ENCODE results near the gene RRP15.

The RRP15 gene

DNA sequence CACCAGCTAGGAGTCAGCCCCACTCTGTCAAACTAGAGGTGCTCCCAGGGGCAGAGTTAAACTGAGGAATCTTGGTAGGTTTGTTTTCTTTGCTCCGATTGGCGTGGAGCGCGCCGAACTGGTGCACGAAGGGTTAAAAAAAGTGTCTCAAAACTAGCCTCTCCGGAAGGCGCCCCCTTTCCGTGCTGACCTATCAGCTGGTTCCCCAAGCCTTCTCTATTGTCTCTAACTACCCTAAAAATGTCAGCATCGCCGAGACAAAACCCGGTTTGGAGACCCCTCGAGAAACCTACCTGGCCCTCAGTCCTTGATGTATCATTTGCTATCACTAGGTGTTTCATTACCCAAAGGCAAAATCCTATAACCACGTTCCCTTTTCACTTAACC, 62.2 kb downstream of the RRP15 start:
- TF ChIP-seq, protein P1, sequence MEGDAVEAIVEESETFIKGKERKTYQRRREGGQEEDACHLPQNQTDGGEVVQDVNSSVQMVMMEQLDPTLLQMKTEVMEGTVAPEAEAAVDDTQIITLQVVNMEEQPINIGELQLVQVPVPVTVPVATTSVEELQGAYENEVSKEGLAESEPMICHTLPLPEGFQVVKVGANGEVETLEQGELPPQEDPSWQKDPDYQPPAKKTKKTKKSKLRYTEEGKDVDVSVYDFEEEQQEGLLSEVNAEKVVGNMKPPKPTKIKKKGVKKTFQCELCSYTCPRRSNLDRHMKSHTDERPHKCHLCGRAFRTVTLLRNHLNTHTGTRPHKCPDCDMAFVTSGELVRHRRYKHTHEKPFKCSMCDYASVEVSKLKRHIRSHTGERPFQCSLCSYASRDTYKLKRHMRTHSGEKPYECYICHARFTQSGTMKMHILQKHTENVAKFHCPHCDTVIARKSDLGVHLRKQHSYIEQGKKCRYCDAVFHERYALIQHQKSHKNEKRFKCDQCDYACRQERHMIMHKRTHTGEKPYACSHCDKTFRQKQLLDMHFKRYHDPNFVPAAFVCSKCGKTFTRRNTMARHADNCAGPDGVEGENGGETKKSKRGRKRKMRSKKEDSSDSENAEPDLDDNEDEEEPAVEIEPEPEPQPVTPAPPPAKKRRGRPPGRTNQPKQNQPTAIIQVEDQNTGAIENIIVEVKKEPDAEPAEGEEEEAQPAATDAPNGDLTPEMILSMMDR (IDR thresholded peaks at IDR 0.05; ENCODE audit: extremely low read depth, missing control alignments), result no peak
- DNase-seq (ENCODE audit: low spot score), result no peak

DNA sequence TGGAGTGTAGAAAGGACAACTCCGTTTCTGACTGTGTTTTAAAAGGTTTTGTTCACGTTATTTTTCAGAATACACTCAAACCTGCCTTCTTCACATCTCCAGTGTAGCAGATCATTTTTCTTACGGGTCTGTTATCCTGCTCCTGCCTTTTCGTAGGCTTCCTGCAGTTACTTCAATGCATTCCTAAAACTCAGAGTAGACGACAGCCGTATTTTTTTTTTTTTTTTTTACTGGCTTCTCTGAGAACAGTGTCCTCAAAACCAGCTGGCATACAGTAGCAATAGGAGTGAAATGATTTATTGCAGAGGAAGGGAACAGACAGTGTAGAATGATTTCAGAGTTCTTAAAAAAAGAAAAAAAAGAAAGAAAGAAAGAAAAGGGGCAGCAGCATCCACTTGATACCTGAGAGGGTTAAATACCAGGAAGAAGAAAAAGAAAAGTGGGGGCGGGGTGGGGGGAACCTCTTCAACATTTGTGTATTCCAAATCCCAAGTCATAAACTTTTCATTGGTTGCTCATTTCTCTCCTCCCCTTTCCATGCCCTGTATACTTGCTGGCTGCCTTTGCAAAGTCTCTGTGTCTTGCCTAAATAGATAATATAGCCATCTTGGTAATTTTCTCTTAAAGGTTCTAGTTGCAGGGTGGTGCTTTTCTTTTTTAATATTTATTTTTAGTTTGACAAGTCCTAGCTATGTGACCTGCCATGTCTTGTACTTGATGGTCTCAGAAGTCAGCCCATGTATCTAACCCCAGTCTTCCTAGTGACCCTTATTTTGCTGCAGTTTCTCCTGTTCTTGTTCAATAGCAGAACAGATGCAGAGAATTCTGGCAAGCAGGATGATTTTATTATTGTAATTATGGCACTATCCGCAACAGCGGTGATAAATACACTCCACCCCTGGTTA, 62.9 kb downstream of the RRP15 start:
- no peak for DNase-seq (ENCODE audit: low spot score)
- TF ChIP-seq, protein P1 (IDR thresholded peaks at IDR 0.05; ENCODE audit: extremely low read depth, missing control alignments), result no peak

DNA sequence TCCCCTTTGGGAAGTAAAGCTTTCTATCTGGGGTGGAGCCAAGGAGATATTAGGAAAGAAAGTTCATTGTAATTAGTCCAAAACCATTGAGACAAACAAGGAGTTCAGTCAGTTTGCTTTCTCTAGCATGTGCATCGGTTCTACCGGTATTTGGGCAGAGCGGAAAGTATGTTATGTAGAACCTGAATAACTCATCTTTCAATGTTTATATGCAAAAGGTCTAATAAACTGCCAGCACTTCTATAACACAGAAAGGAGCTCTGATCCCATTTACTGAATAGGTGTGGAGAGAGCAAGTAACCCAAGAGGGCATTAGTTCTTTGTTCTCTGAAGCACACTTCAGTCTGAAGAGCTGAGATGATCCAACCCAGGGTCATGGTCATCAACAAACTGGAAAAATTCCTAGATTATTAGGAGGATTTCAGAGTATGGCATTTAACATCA, 63.6 kb downstream of the RRP15 start:
- TF ChIP-seq, protein P1 (IDR thresholded peaks at IDR 0.05; ENCODE audit: extremely low read depth, missing control alignments), result no peak
- DNase-seq (ENCODE audit: low spot score), result no peak

DNA sequence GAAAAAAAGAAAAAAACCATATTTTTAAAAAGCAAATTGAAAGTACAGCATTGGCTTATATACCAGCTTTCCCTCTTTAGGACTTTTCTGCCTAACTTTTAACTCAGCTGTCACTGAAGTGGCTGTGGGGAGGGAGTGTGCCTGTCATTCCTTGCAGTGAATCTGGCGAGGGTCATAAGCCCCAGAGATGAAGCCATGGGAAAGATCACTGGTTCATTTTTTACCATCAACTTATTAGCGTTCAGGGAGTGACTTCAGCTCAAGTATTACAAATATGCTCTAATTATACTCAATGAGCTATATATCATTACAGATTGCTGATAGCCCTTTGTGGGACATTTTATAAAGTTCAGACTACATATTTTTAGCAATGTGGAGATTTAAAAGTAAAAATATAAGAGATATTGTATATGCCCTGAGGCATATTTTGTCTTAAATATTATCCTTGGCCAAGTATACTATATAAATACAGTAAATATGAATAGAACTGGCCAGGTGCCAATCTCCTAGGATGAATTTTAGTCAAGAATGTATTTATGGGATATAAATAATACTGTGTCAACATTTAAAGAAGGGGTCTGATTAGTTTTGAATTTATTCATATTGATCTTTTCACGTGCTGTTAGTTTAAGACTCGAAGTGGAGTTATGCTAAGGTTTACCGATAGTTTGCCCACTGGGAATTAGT, 64.4 kb downstream of the RRP15 start:
- TF ChIP-seq, protein P1 (IDR thresholded peaks at IDR 0.05; ENCODE audit: extremely low read depth, missing control alignments), result no peak
- DNase-seq (ENCODE audit: low spot score), result no peak

DNA sequence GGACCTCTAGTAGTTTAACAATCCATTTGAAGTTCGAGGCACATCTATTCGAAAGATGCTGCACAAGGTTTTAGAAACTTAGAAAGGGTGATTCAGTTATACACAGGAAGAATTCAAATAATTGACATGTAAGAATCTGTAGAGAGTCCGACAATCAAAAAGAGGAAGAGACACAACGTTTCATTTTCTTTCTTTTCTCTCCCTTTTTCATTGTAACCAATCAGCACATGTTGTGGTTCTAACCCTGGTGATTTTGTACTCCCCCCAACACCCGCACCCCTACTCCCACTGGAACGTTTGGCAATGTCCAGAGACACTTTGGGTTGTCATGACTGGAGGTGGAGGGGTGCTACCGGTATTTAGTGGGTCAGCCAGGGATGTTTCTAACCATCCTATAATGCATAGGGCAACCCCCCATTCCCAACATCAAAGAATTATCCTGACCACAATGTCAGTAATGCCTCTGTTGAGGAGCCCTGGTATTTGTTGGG, 65.0 kb downstream of the RRP15 start:
- no peak for DNase-seq (ENCODE audit: low spot score)
- TF ChIP-seq, protein P1 (IDR thresholded peaks at IDR 0.05; ENCODE audit: extremely low read depth, missing control alignments), result no peak

DNA sequence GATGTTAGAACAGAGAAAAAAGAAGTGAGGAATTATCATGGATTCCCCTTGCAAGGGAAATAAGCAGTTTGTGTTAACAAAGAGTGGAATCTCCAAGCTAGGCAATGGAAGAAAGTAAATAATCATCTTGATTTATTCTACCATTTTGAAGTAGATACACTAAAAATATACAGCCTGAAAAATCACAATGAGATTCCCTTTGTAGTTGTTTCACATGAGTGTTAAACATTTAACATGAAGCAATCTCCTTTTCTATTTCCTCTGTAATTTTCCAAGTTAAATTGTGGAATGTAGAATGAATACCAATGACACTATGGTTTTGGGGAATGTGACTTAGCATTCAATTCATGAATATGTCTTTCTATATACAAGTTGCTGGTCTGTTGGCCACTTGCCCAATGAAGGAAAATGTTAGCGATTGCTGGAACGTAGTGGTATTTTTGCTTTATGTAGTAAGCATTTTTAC, 65.7 kb downstream of the RRP15 start:
- no peak for DNase-seq (ENCODE audit: low spot score)
- TF ChIP-seq, protein P1 (IDR thresholded peaks at IDR 0.05; ENCODE audit: extremely low read depth, missing control alignments), result no peak

Data from GM20000 (cell line).